Neural cell (in vitro differentiated cells): ENCODE measurements around the gene AZIN2. TPM values are rescaled to one million over a fixed set of nuclear protein-coding genes. Genes with fewer than 3 reads are reported as not detected.

Source experiments
- H2AFZ ChIP-seq: fragments of 200-600, 300-800 bp; sonication (generic), shearing (Covaris generic); 2 replicates; pipeline ENCODE4 v1.6.0; 2014; ENCODE audit warnings: low read depth, mild to moderate bottlenecking, antibody characterized with exemption, low read length, moderate library complexity
- H3F3A ChIP-seq: fragments of 200-600 bp; shearing (Covaris generic); 2 replicates; pipeline ENCODE4 v1.6.1; 2016; ENCODE audit warnings: mild to moderate bottlenecking, moderate library complexity, mixed read lengths, antibody characterized with exemption, low read length; ENCODE audit not compliant: insufficient read depth, poor library complexity, severe bottlenecking
- H3K27ac ChIP-seq: fragments of 200-600, 300-800 bp; sonication (generic), shearing (Covaris generic); 2 replicates; pipeline ENCODE4 v1.5.1; 2014; ENCODE audit warnings: mild to moderate bottlenecking, low read length, moderate library complexity
- H3K27me3 ChIP-seq: fragments of 300-800, 200-600 bp; sonication (generic), shearing (Covaris generic); 2 replicates; pipeline ENCODE4 v1.6.0; 2014; ENCODE audit warnings: mild to moderate bottlenecking, low read depth, low read length, moderate library complexity; ENCODE audit not compliant: insufficient read depth
- H3K36me3 ChIP-seq: fragments of 300-800, 200-600 bp; sonication (generic), shearing (Covaris generic); 2 replicates; pipeline ENCODE4 v1.5.1; 2014; ENCODE audit warnings: mild to moderate bottlenecking, antibody characterized with exemption, low read length, moderate library complexity; ENCODE audit not compliant: insufficient read depth
- H3K4me2 ChIP-seq: fragments of 300-800, 200-600 bp; sonication (generic), shearing (Covaris generic); 2 replicates; pipeline ENCODE4 v1.6.0; 2014; ENCODE audit warnings: mild to moderate bottlenecking, low read length
- H3K4me3 ChIP-seq: fragments of 300-800, 200-600 bp; sonication (generic), shearing (Covaris generic); 2 replicates; pipeline ENCODE4 v1.5.1; 2014; ENCODE audit warnings: mild to moderate bottlenecking, low read length, moderate library complexity
- H3K79me2 ChIP-seq: fragments of 200-600 bp; shearing (Covaris generic); replicated peaks from 2 replicates; pipeline ENCODE4 v1.6.0; 2014; ENCODE audit warnings: mild to moderate bottlenecking, low read length, moderate library complexity; ENCODE audit not compliant: insufficient read depth
- H3K9ac ChIP-seq: fragments of 300-800, 200-600 bp; sonication (generic), shearing (Covaris generic); 2 replicates; pipeline ENCODE4 v1.6.1; 2016; ENCODE audit warnings: mild to moderate bottlenecking, low read length, mixed read lengths
- H3K9me2 ChIP-seq: fragments of 200-600 bp; shearing (Covaris generic); 2 replicates; pipeline ENCODE4 v1.6.1; 2016; ENCODE audit warnings: mild to moderate bottlenecking, low read length, mixed read lengths; ENCODE audit not compliant: insufficient read depth
- H3K9me3 ChIP-seq: fragments of 200-600, 300-800 bp; sonication (generic), shearing (Covaris generic); 2 replicates; pipeline ENCODE4 v1.6.1; 2016; ENCODE audit warnings: mild to moderate bottlenecking, mixed run types, low read length, moderate library complexity, mixed read lengths
- H4K20me1 ChIP-seq: fragments of 200-600 bp; shearing (Covaris generic); 2 replicates; pipeline ENCODE4 v1.6.1; 2016; ENCODE audit warnings: mild to moderate bottlenecking, mixed run types; ENCODE audit not compliant: insufficient read depth
- EP300 ChIP-seq: fragments of 450-650 bp; conservative IDR thresholded peaks from 2 replicates; pipeline ENCODE4 v1.6.1; 2014; ENCODE audit warnings: antibody characterized with exemption, mild to moderate bottlenecking, moderate library complexity; ENCODE audit not compliant: poor library complexity, severe bottlenecking
- EZH2 ChIP-seq: fragments of 200-600, 300-800 bp; shearing (Covaris generic), sonication (generic); IDR thresholded peaks from 2 replicates; pipeline ENCODE4 v1.6.1; 2014; ENCODE audit warnings: antibody characterized with exemption, low read length, borderline replicate concordance, mild to moderate bottlenecking; ENCODE audit not compliant: insufficient read depth, poor library complexity, severe bottlenecking
- MXI1 ChIP-seq: fragments of 450-650 bp; conservative IDR thresholded peaks from 2 replicates; pipeline ENCODE4 v1.6.1; 2014; ENCODE audit warnings: antibody characterized with exemption, mild to moderate bottlenecking; ENCODE audit not compliant: poor library complexity, severe bottlenecking
- POLR2AphosphoS5 ChIP-seq: IDR thresholded peaks from 2 replicates; pipeline ENCODE4 v1.6.1; 2012
- RAD21 ChIP-seq: fragments of 450-650 bp; conservative IDR thresholded peaks from 2 replicates; pipeline ENCODE4 v1.6.1; 2014; ENCODE audit warnings: antibody characterized with exemption, mild to moderate bottlenecking, moderate library complexity
- SMC3 ChIP-seq: fragments of 450-650 bp; conservative IDR thresholded peaks from 2 replicates; pipeline ENCODE4 v1.6.1; 2014; ENCODE audit warnings: antibody characterized with exemption, mild to moderate bottlenecking, moderate library complexity; ENCODE audit not compliant: poor library complexity
- TAF1 ChIP-seq: IDR thresholded peaks from 2 replicates; pipeline ENCODE4 v1.6.1; 2012; ENCODE audit warnings: low read depth
- polyA plus RNA-seq: library from polyadenylated mRNA; depleted of rRNA; stranded (reverse); fragments of >200 nt; gene quantifications from 2 replicates; pipeline ENCODE4 v1.2.3, GENCODE V29; 2014
- TF ChIP-seq, protein P1 (sequence below): fragments of 450-650 bp; IDR thresholded peaks from 2 replicates; pipeline ENCODE4 v1.5.1; 2014; ENCODE audit warnings: antibody characterized with exemption, mild to moderate bottlenecking, moderate library complexity; ENCODE audit not compliant: poor library complexity, severe bottlenecking
- TF ChIP-seq, protein P2 (sequence below): IDR thresholded peaks from 2 replicates; pipeline ENCODE4 v1.6.1; 2012; ENCODE audit warnings: borderline replicate concordance

The AZIN2 gene
- polyA plus RNA-seq, 1 donor from 2014 or later: 22.7 TPM

DNA sequence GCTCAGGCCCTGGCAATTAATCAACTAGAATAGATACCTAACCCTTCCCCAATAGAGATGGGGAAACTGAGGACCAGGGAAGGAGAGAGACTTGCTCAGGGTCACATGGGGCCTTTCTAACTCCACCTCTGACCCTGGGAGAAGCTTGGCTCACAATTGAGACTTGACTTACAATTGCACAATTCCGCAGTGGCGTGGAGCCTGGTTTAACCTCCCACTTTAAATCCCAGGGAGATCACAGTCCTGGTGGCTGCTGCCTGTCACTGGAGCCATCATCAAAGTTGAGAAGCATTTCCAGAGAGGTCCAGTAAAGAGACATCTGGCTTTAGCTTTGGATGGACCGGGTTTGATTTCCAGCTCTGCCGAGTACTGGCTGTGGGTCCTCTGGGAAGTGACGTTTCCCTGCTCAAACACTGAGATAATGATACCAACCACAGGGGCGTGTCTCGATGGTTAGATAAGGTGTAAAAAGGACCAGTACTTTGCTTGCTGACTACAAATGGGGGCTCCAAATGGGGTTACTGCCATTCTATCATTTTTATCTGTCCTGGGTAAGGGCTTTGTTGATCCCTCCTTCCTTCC lies 61.6 kb downstream of the AZIN2 start:
- H3K9me2 ChIP-seq: no peaks in the 10 kb centered on the region
- H3F3A ChIP-seq: no peaks in the 10 kb centered on the region
- H3K27ac ChIP-seq: no peak overlapping the region
- no peaks in the 10 kb centered on the region for H3K27me3 ChIP-seq
- no peaks in the 10 kb centered on the region for H3K9me3 ChIP-seq
- H3K36me3 ChIP-seq: no peaks in the 10 kb centered on the region
- no peak overlapping the region for H2AFZ ChIP-seq
- H3K79me2 ChIP-seq: no peaks in the 10 kb centered on the region
- H3K4me2 ChIP-seq: no peak overlapping the region
- no peak overlapping the region for H3K4me3 ChIP-seq
- no peak for TF ChIP-seq POLR2AphosphoS5
- TF ChIP-seq, protein P1, sequence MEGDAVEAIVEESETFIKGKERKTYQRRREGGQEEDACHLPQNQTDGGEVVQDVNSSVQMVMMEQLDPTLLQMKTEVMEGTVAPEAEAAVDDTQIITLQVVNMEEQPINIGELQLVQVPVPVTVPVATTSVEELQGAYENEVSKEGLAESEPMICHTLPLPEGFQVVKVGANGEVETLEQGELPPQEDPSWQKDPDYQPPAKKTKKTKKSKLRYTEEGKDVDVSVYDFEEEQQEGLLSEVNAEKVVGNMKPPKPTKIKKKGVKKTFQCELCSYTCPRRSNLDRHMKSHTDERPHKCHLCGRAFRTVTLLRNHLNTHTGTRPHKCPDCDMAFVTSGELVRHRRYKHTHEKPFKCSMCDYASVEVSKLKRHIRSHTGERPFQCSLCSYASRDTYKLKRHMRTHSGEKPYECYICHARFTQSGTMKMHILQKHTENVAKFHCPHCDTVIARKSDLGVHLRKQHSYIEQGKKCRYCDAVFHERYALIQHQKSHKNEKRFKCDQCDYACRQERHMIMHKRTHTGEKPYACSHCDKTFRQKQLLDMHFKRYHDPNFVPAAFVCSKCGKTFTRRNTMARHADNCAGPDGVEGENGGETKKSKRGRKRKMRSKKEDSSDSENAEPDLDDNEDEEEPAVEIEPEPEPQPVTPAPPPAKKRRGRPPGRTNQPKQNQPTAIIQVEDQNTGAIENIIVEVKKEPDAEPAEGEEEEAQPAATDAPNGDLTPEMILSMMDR: no peak
- TF ChIP-seq SMC3: no peak
- TF ChIP-seq, protein P2, sequence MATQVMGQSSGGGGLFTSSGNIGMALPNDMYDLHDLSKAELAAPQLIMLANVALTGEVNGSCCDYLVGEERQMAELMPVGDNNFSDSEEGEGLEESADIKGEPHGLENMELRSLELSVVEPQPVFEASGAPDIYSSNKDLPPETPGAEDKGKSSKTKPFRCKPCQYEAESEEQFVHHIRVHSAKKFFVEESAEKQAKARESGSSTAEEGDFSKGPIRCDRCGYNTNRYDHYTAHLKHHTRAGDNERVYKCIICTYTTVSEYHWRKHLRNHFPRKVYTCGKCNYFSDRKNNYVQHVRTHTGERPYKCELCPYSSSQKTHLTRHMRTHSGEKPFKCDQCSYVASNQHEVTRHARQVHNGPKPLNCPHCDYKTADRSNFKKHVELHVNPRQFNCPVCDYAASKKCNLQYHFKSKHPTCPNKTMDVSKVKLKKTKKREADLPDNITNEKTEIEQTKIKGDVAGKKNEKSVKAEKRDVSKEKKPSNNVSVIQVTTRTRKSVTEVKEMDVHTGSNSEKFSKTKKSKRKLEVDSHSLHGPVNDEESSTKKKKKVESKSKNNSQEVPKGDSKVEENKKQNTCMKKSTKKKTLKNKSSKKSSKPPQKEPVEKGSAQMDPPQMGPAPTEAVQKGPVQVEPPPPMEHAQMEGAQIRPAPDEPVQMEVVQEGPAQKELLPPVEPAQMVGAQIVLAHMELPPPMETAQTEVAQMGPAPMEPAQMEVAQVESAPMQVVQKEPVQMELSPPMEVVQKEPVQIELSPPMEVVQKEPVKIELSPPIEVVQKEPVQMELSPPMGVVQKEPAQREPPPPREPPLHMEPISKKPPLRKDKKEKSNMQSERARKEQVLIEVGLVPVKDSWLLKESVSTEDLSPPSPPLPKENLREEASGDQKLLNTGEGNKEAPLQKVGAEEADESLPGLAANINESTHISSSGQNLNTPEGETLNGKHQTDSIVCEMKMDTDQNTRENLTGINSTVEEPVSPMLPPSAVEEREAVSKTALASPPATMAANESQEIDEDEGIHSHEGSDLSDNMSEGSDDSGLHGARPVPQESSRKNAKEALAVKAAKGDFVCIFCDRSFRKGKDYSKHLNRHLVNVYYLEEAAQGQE: no peak
- TF ChIP-seq MXI1: no peak
- no peak for TF ChIP-seq EZH2
- no peak for TF ChIP-seq RAD21
- TF ChIP-seq EP300: no peak
- TF ChIP-seq TAF1: no peak
- no peaks in the 10 kb centered on the region for H4K20me1 ChIP-seq
- no peak overlapping the region for H3K9ac ChIP-seq

DNA sequence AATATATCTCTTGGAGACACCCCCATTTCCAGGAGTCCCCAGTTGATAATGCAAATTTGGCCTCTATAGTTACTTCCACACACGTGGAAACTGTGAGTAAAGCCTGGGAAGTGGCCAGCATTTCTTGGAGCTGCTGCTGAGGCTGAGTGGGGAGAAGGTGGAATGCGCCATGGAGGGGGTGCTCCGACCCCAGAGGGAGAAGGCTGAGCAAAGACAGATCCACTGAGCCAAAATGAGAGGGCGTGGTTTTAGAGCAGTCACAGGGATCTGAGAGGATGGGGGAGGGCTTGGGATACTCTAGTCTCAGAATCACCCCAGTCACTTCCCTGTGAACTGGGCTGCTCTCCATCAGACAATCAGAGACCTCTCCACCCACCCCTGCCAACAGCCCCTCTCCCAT lies 62.2 kb downstream of the AZIN2 start:
- Histone ChIP-seq H3K27me3 (no peaks in the 10 kb centered on the region), H3K9me2 (no peaks in the 10 kb centered on the region), H3K4me2 (no peak overlapping the region), H3K9me3 (no peaks in the 10 kb centered on the region), H3K79me2 (no peaks in the 10 kb centered on the region), H3F3A (no peaks in the 10 kb centered on the region), H2AFZ (no peak overlapping the region), H3K36me3 (no peaks in the 10 kb centered on the region), H3K4me3 (no peak overlapping the region), H4K20me1 (no peaks in the 10 kb centered on the region), H3K9ac (no peak overlapping the region), H3K27ac (no peak overlapping the region)
- TF ChIP-seq POLR2AphosphoS5: no peak

DNA sequence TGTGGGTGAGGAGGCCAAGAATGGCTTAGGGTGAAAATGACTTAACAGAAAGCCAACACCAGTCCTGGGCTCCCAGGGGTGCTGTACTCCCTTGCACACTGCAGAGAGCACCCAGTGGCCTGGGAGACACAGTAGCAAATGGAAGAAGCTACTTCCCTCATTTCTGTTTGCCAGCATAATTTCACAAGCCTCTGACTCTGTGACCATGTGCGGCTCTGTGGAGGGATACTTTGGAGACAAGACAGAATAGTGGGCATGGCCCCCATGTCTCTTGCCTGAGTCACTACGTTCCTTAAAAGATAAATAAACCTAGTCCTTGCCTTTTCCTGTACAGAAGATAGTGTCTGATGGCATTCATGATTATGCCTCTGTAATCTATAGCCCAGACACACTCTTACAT lies 62.7 kb downstream of the AZIN2 start:
- H3K9me3 ChIP-seq: no peaks in the 10 kb centered on the region
- H3K36me3 ChIP-seq: no peaks in the 10 kb centered on the region
- no peaks in the 10 kb centered on the region for H4K20me1 ChIP-seq
- no peak overlapping the region for H3K4me2 ChIP-seq
- TF ChIP-seq MXI1: no peak
- no peak for TF ChIP-seq EZH2
- TF ChIP-seq POLR2AphosphoS5: no peak
- TF ChIP-seq, protein P2: no peak
- no peak for TF ChIP-seq SMC3
- TF ChIP-seq EP300: no peak
- TF ChIP-seq RAD21: no peak
- no peak for TF ChIP-seq TAF1
- no peaks in the 10 kb centered on the region for H3K27me3 ChIP-seq
- no peak overlapping the region for H3K9ac ChIP-seq
- no peak overlapping the region for H3K4me3 ChIP-seq
- H3F3A ChIP-seq: no peaks in the 10 kb centered on the region
- H3K79me2 ChIP-seq: no peaks in the 10 kb centered on the region
- H3K9me2 ChIP-seq: no peaks in the 10 kb centered on the region
- H2AFZ ChIP-seq: no peak overlapping the region
- no peak overlapping the region for H3K27ac ChIP-seq
